ENCODE results near the gene CARD19. TPM values are rescaled to one million over a fixed set of nuclear protein-coding genes. Genes with fewer than 3 reads are reported as not detected.
A peak's percentile ranks its signal among the peaks of the same experiment; 100 is the strongest.

CARD19 gene
- total RNA-seq, 3 donors from 2014 or later: 59.0 to 79.3 (median 62.1) TPM

DNA sequence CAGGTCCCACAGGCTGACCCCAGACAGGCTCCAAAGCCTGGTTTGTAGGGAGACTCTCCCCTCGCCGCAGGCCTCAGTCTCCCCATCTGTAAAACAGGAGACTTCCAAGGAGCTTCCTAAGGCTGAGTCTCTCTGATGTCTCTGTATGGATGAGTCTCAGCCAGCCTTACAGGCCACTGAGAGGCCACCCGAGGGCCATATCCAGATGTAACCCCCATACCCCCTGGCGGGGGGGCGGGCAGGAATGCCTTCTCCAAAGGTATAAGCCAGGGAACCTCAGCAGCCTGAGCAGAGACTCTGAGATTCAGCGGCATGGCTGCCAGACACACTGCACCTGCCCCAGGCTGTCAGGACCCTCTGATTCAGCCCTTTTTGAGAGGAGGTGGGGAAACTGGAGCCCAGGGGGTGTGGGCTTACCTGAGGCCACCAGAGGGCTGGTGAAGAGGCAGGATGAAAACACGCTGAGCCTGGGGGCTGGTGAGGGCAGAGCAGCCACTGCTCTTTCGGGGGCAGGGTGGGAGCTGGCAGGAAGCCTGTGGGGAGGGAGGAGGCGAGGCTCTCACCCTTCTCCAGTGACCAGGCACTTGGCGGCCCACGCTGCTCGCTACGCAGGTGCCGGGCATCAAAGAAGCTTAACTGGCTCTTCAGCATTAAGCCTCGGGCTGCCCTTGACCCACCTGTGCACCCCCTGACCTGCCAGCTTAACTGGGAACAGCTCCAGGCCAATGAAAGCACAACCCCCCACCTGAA, 43.1 kb upstream of the CARD19 start:
- no peaks in the 10 kb centered on the region for H3K4me1 ChIP-seq
- no peaks in the 10 kb centered on the region for H3K9me3 ChIP-seq
- H3K4me3 ChIP-seq: no peak overlapping the region
- DNase-seq (ENCODE audit: low spot score in 2 of 2): no peak
- TF ChIP-seq POLR2AphosphoS5 (IDR thresholded peaks at IDR 0.05) (no peak), POLR2A (IDR thresholded peaks at IDR 0.05) (no peak)
- TF ChIP-seq, protein P1, sequence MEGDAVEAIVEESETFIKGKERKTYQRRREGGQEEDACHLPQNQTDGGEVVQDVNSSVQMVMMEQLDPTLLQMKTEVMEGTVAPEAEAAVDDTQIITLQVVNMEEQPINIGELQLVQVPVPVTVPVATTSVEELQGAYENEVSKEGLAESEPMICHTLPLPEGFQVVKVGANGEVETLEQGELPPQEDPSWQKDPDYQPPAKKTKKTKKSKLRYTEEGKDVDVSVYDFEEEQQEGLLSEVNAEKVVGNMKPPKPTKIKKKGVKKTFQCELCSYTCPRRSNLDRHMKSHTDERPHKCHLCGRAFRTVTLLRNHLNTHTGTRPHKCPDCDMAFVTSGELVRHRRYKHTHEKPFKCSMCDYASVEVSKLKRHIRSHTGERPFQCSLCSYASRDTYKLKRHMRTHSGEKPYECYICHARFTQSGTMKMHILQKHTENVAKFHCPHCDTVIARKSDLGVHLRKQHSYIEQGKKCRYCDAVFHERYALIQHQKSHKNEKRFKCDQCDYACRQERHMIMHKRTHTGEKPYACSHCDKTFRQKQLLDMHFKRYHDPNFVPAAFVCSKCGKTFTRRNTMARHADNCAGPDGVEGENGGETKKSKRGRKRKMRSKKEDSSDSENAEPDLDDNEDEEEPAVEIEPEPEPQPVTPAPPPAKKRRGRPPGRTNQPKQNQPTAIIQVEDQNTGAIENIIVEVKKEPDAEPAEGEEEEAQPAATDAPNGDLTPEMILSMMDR (IDR thresholded peaks at IDR 0.05): no peak
- H3K27ac ChIP-seq: no peak overlapping the region
- H3K36me3 ChIP-seq: no peaks in the 10 kb centered on the region
- intact Hi-C loops (cut with DNase I; ENCODE audit: low total_unique reads): no loop called here
- H3K27me3 ChIP-seq: no peaks in the 10 kb centered on the region

DNA sequence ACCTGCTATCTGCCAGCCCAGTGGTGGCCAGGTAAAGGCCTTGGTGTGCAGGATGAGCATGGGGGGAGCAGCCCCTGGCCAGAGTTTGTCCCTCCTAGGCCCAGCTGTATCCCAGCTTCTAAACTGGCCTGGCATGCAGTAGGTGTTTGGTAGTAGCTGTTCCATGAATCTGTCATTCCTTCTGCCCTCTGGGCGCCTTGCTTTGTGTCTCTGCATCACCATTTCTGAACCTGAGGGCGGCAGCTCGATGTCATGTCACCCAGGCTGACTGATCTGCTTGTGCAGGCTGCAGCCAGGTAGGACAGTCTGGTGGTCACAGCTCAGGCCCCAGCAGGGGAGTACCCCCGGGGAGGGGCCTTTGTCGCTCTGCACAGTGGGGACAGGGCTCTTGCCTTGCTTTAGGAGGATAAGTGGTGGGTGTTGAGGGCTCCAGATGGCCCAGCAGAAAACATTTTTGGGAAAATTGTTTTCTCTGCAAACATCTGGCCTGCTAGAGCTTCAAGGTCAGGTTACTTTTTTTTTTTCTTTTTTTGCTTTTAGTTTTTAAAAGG, 42.2 kb upstream of the CARD19 start:
- no peak for DNase-seq (ENCODE audit: low spot score in 2 of 2)
- Histone ChIP-seq H3K4me3 (no peak overlapping the region), H3K36me3 (no peaks in the 10 kb centered on the region), H3K4me1 (peaks cover 0 to 1% of the 10 kb centered on the region in 2 donors), H3K27ac (no peak overlapping the region), H3K9me3 (no peaks in the 10 kb centered on the region), H3K27me3 (no peaks in the 10 kb centered on the region)
- intact Hi-C loops (cut with DNase I; ENCODE audit: low total_unique reads): no loop called here
- TF ChIP-seq POLR2AphosphoS5 (IDR thresholded peaks at IDR 0.05) (no peak), POLR2A (IDR thresholded peaks at IDR 0.05) (no peak)
- TF ChIP-seq, protein P1 (IDR thresholded peaks at IDR 0.05): no peak

DNA sequence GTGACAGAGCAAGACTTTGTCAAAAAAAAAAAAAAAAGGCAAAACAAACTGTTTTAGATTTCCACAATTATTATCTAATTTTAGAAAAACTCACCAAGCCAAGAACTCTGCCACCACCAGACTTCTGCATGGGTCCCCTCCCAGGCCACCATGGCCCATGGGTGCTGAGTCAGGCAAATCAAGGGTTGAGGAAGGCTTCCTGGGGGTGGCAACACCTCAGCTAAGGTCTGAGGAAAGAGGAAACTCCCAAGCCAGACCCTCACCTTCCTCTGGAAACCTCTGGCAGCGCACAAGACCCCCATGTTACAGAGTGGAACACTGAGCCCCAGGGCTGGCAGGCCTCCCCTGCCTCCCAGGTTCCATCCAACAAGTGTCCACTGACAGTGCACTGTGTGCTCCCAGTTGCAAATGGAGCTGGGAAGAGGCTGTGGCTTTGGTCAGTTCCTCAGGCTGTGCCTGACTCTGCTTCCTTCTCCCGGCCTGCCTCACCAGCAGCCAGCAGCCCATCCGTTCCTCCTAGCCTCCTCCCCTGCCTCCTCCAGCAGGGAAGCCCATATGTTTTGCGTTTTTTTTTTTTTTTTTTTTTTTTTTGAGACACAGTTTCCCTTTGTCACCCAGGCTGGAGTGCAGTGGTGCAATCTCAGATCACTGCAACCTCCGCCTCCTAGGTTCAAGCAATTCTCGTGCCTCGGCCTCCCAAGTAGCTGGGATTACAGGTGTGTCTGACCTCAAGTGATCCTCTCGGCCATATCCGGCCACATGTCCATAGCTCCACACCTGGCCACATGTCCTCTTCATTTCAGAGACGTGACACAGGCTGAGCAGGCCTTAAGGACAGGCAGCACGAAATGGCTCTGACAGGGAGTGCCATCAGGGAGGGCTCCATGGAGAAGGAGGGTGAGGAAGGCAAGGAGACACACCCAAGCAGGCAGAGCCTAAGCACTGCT, 41.0 kb upstream of the CARD19 start:
- peaks cover 0 to 5% of the 10 kb centered on the region in 2 donors for H3K4me1 ChIP-seq
- DNase-seq (ENCODE audit: low spot score in 2 of 2): no peak
- intact Hi-C loops (cut with DNase I; ENCODE audit: low total_unique reads): no loop called here
- TF ChIP-seq, protein P1 (IDR thresholded peaks at IDR 0.05): no peak
- TF ChIP-seq POLR2AphosphoS5 (IDR thresholded peaks at IDR 0.05): no peak
- no peak for TF ChIP-seq POLR2A (IDR thresholded peaks at IDR 0.05)
- no peak overlapping the region for H3K4me3 ChIP-seq
- no peaks in the 10 kb centered on the region for H3K27me3 ChIP-seq
- H3K27ac ChIP-seq: no peak overlapping the region
- no peaks in the 10 kb centered on the region for H3K36me3 ChIP-seq
- H3K9me3 ChIP-seq: no peaks in the 10 kb centered on the region

DNA sequence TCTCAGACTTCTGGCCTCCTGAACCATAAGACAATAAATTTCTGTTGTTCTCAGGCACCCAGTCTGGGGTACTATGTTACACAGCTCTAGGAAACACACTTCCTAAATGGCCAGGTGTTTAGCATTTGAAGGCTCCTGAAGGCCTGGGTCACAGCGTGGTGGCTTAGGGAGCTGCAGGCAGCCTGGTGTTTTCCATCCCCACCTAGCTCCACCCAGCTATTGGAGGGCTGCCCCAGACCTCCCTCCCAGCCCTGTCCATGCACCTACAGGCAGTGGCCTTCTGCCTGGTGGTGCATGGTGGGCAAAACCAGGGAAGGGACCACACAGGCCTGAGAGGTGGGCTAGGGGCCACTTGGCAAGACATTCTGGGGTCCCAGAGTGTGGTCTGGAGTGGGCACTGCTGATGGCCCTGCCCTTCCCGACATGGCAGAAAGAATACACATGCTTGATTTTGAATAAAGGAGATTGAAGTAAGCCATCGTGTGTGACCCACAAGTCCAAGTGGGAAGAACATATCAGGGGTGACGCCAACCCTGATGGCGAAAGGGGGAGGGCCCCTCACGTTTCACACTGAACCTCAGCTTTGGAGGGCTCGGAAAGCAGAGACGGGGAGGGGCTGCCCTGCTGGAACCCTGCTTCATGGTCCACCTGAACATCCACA, 38.8 kb upstream of the CARD19 start:
- H3K27ac ChIP-seq: peak overlapping the region in 1 of 2 donors; percentile 62
- intact Hi-C loops (cut with DNase I; ENCODE audit: low total_unique reads): no loop called here

More for the DNA sequence above, 38.8 kb upstream of the CARD19 start:
- TF ChIP-seq POLR2AphosphoS5 (IDR thresholded peaks at IDR 0.05) (no peak), POLR2A (IDR thresholded peaks at IDR 0.05) (no peak)
- TF ChIP-seq, protein P1 (IDR thresholded peaks at IDR 0.05): no peak
- Histone ChIP-seq H3K4me1 (peaks cover 4 to 5% of the 10 kb centered on the region in 2 donors), H3K9me3 (no peaks in the 10 kb centered on the region), H3K27me3 (no peaks in the 10 kb centered on the region), H3K36me3 (no peaks in the 10 kb centered on the region), H3K4me3 (no peak overlapping the region)
- no peak for DNase-seq (ENCODE audit: low spot score in 2 of 2)

Measured in breast epithelium (tissue), 4 donors.